HG02938 (cell line): ENCODE data around the gene CMIP.

Experiments
- ATAC-seq: cut with Tn5 transposase; IDR thresholded peaks from one replicate; pipeline ENCODE4 v1.9.1; 2021; ENCODE audit warnings: mild to moderate bottlenecking, moderate library complexity; ENCODE audit not compliant: unreplicated experiment

Gene CMIP

DNA sequence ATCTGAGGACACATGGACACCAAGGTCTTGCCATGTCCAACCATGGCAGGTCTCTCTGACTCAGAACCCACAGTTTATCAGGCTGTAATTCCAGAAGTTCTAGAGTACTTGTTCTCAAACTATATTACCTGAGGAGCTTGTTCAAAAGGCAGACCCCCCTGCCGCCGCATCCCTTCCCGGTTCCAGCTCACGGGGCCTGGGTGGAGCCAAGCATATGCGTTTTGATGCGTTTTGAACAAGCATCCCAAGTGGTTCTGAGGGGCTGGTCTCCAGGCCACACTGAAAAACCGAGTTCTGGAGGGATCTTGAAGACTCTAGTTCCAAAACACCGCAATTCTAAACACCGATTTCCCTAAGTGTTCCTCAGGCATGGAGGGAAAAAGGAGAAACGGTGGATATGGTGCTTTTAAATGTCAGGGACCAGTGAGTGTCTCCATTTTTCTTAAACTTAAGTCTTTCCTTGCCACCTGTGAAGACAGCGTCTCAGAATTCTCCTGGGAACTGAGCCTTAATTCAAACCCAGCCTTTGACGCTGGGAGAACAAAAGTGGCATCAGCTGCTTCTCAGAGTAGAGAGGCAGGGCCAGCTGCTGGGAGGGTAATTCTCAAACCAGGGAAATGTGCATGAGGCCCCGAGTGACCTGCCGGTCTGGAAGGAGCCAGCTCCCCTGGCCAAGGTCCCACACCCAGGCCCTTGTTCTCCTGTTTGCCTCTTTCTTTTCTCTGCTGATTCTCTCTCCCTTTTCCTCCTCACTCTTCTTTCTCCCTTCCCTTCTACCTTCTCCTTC lies 250.1 kb downstream of the CMIP start:
- ATAC-seq: no peak

DNA sequence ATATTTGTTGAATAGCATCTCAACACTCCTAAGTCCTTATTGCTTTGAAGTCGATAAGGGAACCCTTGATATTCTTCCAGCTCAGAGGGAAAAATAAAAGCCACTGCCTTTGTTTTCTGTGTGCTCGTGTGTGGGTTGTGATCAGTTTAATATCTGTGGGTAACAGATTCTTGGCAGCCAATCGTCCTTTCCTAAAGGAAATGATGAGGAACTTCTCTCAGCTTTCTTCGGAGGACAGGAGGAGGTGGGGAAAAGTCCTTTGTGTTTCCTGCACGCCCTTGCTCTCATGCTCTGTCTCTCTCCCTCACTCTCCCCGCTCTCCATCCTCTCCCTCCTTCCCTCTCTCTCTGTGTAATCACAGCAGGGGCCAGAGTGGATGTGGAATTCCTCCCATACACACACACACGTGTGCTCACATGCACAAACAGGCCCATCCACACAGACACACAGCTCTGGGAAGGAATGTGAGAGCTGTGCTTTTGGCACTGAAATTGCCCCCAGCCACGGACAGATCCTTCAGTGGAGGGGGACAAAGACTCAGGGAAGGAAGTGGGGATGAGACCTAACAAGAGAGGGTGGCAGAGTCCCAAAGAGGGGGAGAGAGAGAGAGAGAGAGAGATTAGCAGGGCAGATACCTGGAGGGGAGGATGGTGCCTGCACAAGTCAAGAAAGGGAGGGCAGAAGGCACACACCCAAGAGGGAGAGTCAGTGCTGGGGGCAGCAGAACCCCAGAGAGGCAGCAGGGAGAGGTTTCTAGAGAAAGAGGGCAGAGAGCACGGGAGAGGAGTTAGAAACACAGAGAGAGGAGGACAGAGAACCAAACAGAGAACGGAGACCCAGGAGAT lies 250.9 kb downstream of the CMIP start:
- ATAC-seq: no peak

DNA sequence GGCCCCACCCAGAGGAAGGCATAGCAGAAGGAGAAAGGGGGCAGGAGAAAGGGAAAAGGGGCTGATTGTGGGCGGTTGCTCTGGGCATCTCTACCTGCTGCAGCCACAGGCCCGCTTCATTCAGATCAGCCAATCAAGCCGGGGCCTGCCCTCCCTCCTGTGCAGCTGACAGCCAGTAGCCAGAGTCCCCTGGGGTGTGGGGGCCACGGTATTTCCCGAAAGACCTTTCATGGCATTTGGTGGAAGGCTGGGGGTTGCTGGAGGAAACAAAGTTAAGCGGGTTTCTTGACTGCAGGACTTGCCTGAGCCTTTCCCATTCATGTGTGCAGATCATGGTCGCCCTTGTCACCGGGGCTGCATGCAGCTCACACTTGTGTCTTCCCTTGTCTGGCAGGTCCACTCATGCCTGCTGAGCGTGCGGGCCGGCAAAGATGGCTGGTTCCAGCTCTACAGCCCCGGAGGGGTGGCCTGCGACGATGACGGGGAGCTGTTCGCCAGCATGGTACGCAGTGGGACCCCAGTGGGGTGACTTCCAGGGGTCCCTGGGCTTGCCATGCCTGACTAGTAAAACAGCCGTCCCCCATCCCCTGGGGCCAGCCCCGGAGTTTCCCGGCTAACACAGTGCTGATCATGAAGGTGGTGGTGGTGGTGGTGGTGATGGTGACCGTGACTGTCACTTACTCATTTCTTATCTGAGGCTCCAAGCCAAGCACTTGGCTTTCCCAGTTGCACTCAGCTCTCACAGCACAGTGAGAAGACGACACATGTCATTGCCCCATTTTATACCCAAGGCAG lies 251.8 kb downstream of the CMIP start:
- no peak for ATAC-seq

DNA sequence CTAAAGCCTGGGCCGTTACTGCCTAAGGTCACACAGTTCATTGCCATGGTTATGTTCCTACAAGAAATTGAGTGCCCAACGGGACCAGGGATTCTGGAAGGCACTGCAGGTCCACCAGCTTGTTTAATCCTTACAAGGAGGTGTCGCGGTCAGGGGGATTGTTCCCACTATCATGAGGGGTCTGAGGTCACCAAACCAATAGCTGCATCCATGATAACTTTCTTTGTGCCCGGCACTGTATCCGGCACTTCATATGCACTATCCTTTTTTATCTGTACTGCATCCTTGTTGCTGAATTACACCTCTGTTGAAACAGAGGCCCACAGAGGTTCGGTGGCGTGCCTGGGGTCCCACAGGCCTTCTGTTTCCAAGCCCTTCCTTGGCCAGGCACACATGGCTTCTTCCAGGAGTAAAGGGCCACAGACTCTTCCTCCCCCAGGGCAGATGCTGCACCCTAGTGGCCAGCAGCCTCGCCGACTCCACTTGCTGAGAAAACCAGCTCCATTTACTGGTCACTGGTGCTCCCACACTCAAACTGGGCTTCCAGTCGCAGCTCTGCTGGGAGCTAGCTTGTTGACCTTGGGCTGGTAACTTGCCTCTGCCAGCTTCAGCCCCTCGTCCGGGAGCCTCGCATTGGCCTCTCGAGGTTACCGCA lies 252.5 kb downstream of the CMIP start:
- no peak for ATAC-seq

DNA sequence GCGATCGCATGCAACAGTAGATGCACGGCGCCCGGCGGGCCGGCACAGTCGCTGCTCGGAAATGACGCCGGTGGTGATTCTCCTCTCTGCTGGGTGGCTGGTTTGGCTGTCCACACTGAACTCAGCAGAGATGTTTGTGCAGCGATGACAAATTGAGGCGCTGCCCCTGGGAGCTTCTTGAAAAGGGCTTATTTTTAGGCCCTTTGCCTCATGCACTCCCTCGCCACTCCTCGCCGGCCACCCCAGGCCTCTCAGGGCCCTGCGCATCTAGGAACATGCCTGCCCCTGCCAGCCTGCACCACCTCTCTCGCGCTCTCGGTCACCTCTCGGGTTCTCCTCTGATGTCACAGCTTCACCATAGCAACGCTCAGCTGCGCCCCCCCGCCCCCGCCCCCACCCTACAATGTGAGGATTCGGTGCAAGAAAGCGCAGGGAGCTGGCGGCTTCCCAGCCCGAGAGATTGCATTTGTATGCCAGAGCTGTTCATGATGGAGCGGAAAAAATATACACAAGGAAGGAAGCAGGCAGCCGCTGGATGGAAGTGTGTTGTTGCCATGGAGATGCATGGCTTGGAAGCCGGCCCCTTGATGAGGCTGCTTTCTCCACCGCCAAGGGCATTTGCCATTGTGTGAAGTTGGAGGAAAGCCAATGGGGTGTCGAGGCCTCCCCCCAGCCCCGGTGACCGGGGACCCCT lies 253.2 kb downstream of the CMIP start:
- no peak for ATAC-seq

DNA sequence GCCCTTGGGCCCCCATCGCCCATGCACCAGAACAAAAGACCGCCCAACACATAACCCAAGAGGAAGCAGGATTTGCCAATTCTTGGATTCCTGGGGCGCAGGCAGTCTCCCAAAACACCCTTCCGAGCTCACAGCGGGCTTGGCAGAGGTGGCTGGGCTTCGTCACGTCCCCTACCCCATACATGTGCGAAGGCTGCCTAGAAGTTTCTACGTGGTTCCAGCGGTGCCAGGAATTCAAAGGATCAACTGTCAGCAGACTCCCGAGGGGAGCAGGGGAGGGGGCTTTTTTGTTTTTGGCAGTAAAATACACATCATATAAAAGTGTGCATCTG lies 253.7 kb downstream of the CMIP start:
- no peak for ATAC-seq

DNA sequence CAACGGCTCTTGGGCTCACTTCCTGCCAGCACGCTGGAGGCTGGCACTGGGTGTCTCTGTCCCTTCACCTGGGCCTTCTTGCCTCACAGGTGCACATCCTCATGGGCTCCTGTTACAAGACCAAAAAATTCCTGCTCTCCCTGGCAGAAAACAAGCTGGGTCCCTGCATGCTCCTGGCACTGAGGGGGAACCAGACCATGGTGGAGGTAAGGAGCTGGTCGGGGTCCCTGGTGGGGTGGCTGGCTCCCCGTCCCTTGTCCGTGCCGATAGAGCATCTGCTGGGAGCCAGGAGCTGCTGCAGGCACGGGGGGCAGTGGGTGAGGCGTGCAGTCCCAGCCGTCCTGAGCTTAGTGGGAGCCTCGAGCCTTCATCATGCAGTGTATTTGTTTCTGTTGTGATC lies 255.0 kb downstream of the CMIP start:
- no peak for ATAC-seq

DNA sequence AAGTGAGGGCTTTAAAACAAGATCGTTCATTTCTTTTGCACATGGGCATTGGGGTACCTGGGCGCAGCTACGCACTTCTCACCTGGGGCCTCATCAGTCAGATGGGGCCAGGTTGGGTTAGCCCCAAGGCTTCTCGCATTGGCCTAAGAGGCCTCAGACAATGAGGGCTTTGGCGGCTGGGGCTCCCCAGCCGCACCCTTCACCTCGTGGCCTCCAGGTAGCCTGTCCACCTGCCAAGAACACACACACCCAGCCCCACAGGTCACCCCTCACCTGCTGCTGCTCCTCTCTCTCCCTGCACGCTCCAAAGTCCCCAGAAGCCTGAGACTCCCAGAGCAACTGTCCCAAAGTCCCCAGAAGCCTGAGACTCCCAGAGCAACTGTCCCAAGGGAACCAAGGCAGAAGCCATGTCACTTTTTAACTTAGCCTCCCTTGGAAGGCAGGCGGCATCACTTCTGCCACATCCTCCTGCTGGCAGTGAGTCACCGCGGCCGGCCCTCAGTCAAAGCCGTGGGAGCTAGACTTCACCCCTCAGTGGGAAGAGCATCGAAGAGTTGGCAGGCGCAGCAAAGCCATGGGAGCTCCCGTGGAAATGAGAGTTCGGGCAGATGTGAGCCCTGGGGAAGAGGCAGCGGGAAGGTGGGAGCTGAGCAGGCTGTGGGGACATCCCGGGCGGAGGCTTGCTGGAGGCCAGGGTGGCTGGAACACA lies 255.6 kb downstream of the CMIP start:
- ATAC-seq: no peak

DNA sequence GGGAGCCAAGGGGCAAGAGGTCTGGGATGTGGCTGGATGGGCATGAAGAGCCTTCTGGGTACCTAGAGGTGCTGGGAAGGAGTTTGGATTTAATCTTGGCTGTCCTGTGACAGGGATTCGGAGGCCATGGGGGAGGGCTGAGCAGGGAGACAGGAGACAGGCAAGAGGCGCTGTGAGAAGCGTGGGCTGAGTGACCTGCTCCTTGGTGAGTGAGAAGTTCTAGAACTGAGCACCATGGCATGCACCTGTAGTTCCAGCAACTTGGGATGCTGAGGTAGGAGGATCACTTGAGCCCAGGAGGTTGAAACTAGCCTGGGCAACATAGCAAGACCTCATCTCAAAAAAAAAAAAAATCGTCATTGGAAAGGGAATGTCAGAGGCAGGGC lies 256.2 kb downstream of the CMIP start:
- ATAC-seq: no peak

DNA sequence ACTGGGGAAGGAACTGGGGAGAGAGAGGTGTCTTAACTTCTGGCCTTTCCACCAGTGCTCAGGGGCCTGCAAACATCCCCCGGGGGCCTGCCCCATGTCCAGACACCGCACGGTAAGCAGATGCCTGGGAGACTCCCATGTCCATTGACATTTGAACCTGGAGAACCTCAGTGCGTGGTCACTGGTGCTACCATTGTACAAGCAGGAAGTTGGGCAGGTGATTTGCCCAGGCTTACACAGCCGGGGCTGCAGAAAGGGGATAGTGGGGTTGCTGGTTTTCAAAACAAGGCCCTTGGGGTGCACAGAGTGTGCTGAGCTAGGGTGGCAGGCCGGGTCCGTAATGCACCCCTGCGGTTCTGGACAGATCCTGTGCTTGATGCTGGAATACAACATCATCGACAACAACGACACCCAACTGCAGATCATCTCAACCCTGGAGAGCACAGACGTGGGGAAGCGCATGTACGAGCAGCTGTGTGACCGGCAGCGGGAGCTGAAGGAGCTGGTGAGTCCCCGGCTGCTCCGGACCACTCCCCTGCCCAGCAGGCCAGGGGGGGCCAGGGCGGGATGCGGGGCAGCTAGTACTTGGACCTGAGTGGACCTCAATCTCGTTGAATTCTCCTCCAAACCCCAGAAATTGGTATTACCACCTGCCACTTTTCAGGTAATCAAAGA lies 256.8 kb downstream of the CMIP start:
- ATAC-seq: no peak

DNA sequence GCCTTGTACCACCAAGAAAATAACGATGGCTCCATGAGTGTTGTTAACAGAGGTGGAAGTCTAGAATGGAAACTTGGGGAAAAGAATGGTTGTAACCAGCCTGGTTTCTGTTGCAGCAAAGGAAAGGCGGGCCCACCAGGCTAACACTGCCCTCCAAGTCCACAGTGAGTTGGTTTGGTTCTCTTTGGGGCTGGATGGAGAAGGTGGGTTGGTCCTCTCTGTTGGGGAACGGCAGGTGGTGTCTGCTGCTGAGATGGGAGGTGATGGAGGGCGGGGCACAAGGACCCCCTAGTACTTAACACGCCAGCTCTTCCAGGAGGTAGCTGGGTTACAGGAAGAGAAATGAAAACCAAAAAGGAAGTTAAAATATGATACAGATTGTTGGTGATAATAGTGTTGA lies 257.9 kb downstream of the CMIP start:
- no peak for ATAC-seq

DNA sequence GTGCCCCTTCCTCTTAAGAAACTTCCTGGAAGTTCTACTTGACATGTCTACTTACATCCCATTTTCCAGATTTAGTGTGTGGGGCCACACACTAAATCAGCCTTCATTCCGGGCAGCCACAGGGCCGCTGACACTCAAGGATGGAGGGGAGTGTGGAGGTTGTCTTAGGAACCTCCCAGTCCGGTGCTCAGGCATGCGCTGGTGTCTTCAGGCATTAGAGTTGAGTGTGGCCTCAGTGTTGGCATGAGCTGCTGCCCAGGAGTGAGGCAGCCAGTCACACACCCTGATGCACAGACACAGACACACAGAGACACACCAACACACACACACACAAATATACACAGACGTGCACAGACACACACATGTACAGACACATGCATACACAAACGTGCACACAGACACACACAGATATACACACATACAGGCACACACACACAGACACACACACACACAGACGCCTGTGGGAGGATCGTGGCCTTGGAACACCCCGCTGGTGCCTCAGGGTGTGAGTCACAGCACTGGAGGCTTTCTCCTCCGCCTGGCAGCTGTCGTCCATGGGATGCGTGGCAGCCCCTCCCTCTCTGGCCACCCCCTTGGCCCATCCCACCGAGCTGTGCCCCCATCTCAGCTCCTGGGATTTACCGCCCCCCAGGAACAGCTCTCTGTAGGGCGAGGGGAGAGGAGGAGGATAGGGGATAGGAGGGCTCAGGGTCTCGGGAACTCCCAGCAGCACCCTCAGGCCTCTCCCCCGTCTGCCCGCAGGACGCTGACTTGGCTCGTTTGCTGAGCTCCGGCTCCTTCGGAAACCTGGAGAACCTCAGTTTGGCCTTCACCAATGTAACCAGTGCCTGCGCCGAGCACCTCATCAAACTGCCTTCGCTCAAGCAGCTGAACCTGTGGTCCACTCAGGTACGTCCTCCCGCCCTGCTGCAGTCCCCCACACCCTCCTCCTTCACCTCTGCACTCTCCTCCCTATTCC lies 258.9 kb downstream of the CMIP start:
- no peak for ATAC-seq

DNA sequence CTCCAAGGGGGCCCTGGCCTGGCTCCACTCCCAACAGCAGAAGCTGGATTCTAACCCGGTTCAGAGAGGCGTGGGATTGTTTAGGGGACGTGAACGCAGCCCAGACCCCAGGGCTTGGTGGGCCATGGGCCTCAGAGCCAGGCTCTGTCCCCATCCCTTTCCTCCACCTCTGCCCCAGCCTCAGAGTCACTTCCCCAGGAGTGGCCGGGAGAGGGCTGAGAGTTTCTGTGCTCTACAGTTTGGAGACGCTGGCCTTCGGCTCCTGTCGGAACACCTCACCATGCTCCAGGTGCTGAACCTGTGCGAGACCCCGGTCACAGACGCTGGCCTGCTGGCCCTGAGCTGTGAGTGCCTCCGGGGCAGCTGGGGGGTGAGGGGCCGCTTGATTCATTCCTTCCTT lies 260.7 kb downstream of the CMIP start:
- ATAC-seq: no peak

DNA sequence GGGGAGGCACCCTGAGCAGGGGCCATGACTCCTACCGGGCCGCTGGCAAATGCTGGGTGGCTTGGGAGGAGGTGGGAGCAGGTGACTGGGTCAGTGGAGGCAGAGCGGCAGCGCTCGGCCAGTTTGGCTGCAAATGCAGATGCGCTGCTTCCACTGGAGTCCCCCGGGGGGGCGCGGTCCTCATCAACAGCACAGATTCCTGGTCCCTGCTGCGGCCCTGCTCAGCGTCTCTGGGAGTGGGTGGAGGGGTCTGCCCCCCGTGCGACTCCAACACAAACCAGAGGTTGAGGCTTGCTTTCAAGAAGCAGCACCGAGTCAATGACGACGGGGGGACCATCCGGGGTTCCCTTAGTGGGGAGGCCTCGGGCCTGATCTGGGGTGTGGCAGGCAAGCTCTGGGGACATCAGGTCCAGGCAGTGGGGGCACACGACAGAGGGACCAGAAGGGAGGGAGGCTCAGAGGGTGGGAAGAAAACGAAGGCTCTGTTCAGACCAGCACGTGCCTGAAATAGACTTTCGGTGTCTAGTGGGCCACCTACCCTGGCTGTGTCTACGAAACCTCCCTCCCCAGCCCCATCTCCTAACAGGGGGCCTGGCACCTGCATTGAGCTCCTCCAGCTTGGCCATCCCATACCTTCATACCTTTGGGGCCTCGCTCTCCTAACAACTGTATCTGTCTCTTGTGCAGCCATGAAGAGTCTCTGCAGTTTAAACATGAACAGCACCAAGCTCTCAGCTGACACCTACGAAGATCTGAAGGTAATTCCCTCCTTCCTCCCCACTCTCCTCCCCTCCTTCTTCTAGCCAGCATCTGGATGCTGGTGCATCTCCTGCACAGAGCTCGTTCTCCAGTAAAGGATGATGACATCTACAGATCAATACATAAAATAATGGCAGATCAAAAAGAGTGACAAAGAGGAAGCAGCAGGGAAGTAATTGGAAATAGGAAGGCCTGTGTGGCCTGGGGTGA lies 262.0 kb downstream of the CMIP start:
- ATAC-seq: no peak

DNA sequence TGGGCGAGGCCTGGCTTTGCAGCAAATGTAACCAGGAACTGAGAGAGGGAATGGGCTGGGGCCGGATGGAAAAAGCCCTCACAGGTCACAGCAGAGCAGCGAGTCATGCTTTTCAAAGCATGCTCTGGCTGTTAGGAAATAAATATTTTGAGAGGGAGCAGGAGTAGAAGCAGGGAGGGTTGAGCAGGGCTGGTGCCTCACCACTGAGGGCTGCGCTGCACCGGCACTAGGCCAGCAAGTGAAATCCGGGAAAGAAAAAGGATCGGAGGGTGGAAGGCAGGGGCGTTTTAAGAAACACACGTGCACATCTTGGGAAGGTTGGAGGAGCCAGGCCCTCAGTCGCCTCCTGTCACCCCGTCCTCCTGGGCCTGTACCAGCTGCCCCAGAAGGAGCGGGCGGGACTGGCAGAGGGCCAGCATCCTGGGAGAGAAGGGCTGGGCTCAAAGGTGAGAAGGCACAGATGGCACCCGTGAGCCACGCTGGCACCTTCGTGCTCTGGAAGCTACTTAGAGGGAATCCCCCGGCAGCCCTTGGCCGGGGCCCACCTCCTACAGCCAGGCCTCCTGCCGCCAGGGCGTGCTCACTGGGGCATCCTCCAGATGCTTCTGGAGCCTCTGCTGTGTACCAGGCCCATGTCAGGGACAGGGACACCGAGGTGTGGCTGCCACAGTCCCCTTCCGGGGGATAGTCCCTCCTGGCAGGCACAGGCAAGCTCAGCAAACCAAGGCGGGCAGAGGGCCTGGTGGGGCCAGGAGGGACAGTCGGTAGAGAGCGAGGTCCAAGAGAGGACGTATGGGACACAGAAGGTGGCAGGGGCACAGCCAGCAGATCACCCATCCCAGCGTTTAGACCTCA lies 263.0 kb downstream of the CMIP start:
- ATAC-seq: no peak
